Measurements from ENCODE around the gene ADGRF4. TPM values are rescaled to one million over a fixed set of nuclear protein-coding genes. Genes with fewer than 3 reads are reported as not detected.

The ADGRF4 gene
- total RNA-seq, 1 donor from 2014 or later: 0.87 TPM

GRCh38 chr6:47686411-47686810 is 12.0 kb upstream of the ADGRF4 start:
- Mint-ChIP-seq H3K27me3 (no peaks in the 10 kb centered on the region), H3K27ac (no peak overlapping the region)

DNA sequence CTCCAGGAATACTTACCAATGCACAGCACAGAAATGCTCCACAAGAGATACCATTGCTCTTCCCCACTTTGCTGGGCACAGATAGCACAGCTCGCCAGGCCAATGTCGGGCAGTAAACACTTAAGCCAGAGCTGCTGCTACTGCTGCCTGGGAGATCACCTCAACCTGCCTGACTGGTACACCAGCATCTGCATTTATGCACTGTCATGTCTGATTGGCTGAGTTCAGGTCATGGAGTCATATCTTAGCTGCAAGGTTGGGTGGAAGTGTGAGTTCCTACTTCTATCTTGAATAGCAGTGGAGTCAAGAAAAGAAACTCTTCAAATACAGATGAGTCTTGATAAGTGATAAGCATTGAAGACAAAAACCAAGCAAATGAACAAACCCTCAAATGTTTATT is 10.9 kb upstream of the ADGRF4 start:
- TF ChIP-seq, protein P1, sequence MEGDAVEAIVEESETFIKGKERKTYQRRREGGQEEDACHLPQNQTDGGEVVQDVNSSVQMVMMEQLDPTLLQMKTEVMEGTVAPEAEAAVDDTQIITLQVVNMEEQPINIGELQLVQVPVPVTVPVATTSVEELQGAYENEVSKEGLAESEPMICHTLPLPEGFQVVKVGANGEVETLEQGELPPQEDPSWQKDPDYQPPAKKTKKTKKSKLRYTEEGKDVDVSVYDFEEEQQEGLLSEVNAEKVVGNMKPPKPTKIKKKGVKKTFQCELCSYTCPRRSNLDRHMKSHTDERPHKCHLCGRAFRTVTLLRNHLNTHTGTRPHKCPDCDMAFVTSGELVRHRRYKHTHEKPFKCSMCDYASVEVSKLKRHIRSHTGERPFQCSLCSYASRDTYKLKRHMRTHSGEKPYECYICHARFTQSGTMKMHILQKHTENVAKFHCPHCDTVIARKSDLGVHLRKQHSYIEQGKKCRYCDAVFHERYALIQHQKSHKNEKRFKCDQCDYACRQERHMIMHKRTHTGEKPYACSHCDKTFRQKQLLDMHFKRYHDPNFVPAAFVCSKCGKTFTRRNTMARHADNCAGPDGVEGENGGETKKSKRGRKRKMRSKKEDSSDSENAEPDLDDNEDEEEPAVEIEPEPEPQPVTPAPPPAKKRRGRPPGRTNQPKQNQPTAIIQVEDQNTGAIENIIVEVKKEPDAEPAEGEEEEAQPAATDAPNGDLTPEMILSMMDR (conservative IDR thresholded peaks at IDR 0.05): no peak
- H3K36me3 Mint-ChIP-seq: no peaks in the 10 kb centered on the region
- no peaks in the 10 kb centered on the region for H3K27me3 Mint-ChIP-seq
- DNase-seq (ENCODE audit: extremely low spot score, unreplicated experiment): no peak
- H3K4me3 Mint-ChIP-seq: no peak overlapping the region
- no peaks in the 10 kb centered on the region for H3K4me1 Mint-ChIP-seq (ENCODE audit: unreplicated experiment)
- H3K27ac Mint-ChIP-seq: no peak overlapping the region
- H3K9me3 Mint-ChIP-seq: no peaks in the 10 kb centered on the region

More at GRCh38 chr6:47686411-47686810, 12.0 kb upstream of the ADGRF4 start:
- Mint-ChIP-seq H3K9me3 (no peaks in the 10 kb centered on the region), H3K36me3 (no peaks in the 10 kb centered on the region), H3K4me1 (ENCODE audit: unreplicated experiment) (no peaks in the 10 kb centered on the region), H3K4me3 (no peak overlapping the region)
- no peak for DNase-seq (ENCODE audit: extremely low spot score, unreplicated experiment)
- TF ChIP-seq, protein P1 (conservative IDR thresholded peaks at IDR 0.05): no peak

DNA sequence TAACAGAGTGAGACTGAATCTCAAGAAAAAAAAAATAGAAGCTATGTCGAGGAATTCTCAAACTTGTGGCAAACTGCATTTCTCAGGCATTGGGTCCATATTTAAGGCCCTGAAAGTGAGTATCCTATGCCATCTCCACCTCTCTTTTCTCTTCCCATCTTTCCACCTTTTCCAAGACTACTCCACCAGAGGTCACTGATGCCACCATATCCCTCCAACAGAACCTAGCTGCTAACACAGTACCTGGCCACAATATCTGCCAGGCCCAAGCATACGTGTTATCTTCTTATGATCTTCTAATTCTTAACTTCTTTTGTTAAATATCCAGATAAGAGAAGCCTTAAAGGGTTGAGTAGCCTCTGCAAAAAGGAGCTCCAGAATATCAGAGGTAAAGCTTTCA is 8.2 kb upstream of the ADGRF4 start:
- Mint-ChIP-seq H3K36me3 (no peaks in the 10 kb centered on the region), H3K9me3 (no peaks in the 10 kb centered on the region), H3K4me1 (ENCODE audit: unreplicated experiment) (no peaks in the 10 kb centered on the region), H3K27ac (no peak overlapping the region), H3K27me3 (no peaks in the 10 kb centered on the region), H3K4me3 (no peak overlapping the region)
- DNase-seq (ENCODE audit: extremely low spot score, unreplicated experiment): no peak
- TF ChIP-seq, protein P1 (conservative IDR thresholded peaks at IDR 0.05): no peak

- Mint-ChIP-seq H3K27ac (no peak overlapping the region), H3K9me3 (no peaks in the 10 kb centered on the region)
Observed at GRCh38 chr6:47690791-47691190, 7.6 kb upstream of the ADGRF4 start.

GRCh38 chr6:47697925-47698324 is 455 bp upstream of the ADGRF4 start:
- DNase-seq (ENCODE audit: extremely low spot score, unreplicated experiment): no peak
- no peaks in the 10 kb centered on the region for H3K36me3 Mint-ChIP-seq
- H3K27me3 Mint-ChIP-seq: no peaks in the 10 kb centered on the region
- no peaks in the 10 kb centered on the region for H3K9me3 Mint-ChIP-seq
- peak overlapping the region; percentile 91 for H3K27ac Mint-ChIP-seq
- H3K4me3 Mint-ChIP-seq: no peak overlapping the region
- peaks cover 4% of the 10 kb centered on the region for H3K4me1 Mint-ChIP-seq (ENCODE audit: unreplicated experiment)
- TF ChIP-seq, protein P1 (conservative IDR thresholded peaks at IDR 0.05): no peak

More at GRCh38 chr6:47690791-47691190, 7.6 kb upstream of the ADGRF4 start:
- Mint-ChIP-seq H3K36me3 (no peaks in the 10 kb centered on the region), H3K4me3 (no peak overlapping the region), H3K4me1 (ENCODE audit: unreplicated experiment) (no peaks in the 10 kb centered on the region), H3K27me3 (no peaks in the 10 kb centered on the region)
- TF ChIP-seq, protein P1 (conservative IDR thresholded peaks at IDR 0.05): no peak
- no peak for DNase-seq (ENCODE audit: extremely low spot score, unreplicated experiment)

DNA sequence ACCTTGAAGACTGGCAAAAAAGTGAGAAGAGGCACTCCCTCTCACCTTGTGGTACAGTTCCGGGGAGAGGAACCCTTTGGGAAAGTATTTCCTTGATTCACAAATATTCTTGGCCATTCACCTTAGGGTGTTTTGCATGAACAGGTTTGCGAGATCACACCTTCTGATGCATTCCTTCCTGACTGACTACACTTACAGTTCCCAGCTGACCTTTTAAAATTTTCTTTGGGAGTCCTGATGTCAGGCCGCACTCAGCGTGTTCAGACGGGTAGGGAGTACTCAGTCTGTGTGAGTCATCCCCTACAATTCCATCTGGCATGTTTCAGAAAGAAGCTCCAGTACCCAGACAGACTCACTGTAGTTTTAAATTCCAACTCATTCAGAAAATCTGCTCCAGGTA is 1.7 kb downstream of the ADGRF4 start:
- DNase-seq (ENCODE audit: extremely low spot score, unreplicated experiment): no peak
- TF ChIP-seq, protein P1 (conservative IDR thresholded peaks at IDR 0.05): no peak
- Mint-ChIP-seq H3K4me3 (peak overlapping the region; percentile 44), H3K36me3 (no peaks in the 10 kb centered on the region), H3K27ac (peak overlapping the region; percentile 79), H3K4me1 (ENCODE audit: unreplicated experiment) (peaks cover 4% of the 10 kb centered on the region), H3K9me3 (no peaks in the 10 kb centered on the region), H3K27me3 (no peaks in the 10 kb centered on the region)
